ENCODE data around the gene NFXL1. TPM values are rescaled to one million over a fixed set of nuclear protein-coding genes. Genes with fewer than 3 reads are reported as not detected.

The NFXL1 gene
- total and polyA plus RNA-seq, 12 donors: 2.3 to 6.3 (median 4.9) TPM

DNA sequence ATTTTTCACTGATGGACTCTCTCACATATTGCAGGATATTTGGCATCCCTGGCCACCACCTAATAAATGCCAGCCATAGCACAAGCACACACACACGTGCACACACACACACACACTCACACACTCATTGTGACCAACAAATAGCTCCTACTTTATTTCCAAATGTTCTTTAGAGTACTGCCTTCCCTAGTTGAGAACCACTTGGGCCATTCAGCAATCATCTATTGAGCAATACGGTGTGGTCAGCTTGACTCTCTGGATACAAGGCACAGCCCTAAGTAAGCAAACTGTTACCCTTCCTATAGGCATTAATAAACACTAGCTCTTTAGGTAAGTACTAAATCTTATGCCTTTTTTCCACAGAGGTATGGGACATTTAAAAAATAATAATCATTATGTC lies 97.6 kb downstream of the NFXL1 start:
- Histone ChIP-seq H3K9me3 (no peaks in the 10 kb centered on the region), H3K4me1 (peaks cover 0 to 15% (median 0%) of the 10 kb centered on the region in 9 donors), H3K36me3 (no peaks in the 10 kb centered on the region), H3K27ac (no peak overlapping the region), H3K27me3 (peaks cover 0 to 3% (median 0%) of the 10 kb centered on the region in 7 donors), H3K4me3 (no peak overlapping the region)
- DNase-seq: no peak
- intact Hi-C loops (cut with DNase I): no loop called here
- ATAC-seq: no peak
- TF ChIP-seq, protein P1, sequence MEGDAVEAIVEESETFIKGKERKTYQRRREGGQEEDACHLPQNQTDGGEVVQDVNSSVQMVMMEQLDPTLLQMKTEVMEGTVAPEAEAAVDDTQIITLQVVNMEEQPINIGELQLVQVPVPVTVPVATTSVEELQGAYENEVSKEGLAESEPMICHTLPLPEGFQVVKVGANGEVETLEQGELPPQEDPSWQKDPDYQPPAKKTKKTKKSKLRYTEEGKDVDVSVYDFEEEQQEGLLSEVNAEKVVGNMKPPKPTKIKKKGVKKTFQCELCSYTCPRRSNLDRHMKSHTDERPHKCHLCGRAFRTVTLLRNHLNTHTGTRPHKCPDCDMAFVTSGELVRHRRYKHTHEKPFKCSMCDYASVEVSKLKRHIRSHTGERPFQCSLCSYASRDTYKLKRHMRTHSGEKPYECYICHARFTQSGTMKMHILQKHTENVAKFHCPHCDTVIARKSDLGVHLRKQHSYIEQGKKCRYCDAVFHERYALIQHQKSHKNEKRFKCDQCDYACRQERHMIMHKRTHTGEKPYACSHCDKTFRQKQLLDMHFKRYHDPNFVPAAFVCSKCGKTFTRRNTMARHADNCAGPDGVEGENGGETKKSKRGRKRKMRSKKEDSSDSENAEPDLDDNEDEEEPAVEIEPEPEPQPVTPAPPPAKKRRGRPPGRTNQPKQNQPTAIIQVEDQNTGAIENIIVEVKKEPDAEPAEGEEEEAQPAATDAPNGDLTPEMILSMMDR (IDR thresholded peaks at IDR 0.05): no peak
- 71 to 72% methylated on average over 2 of the region's 2 CpGs for WGBS, 2 donors

DNA sequence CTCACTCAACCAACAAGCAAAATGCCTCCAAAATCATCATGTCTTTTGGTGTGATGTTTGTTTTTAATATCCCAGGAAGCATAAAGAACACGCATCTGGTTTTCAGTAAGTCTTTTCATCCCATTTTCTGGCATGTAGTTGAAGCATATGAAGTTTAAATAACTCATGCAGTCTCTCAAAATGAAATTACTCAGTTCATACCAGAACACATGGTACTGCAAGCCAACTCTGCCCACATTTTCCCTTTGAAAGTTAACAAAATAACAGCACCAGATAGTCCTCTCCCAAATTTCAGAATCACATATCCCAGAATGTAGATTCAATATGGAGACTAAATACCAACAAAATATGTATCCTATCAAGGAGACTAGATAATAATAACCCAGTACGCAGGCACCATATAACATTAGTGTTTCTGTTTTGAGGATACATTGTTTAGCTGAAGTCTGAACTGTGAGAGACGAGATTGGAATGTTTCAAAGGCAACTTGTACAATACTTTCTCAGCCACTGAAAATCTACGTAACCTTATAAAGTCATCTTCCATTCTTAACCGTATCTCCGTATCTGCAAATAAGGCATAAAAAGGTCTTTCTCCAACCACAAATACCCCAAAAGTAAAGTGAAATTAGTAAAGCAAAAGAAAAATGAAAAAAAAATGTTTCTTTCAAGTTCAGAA lies 99.6 kb downstream of the NFXL1 start:
- H3K4me1 ChIP-seq: peaks cover 0 to 9% (median 3%) of the 10 kb centered on the region in 9 donors
- H3K4me3 ChIP-seq: no peak overlapping the region
- no peaks in the 10 kb centered on the region for H3K9me3 ChIP-seq
- TF ChIP-seq, protein P1 (IDR thresholded peaks at IDR 0.05): no peak
- no peaks in the 10 kb centered on the region for H3K36me3 ChIP-seq
- 60 to 65% methylated on average over 6 of the region's 6 CpGs for WGBS, 2 donors
- peaks cover 0 to 8% (median 0%) of the 10 kb centered on the region in 7 donors for H3K27me3 ChIP-seq
- DNase-seq (no peak), ATAC-seq (peak in 1 of 8 donors; percentile 56)
- H3K27ac ChIP-seq: peak overlapping the region in 4 of 10 donors; percentile 2 to 13 (median 6)
- intact Hi-C loops (cut with DNase I): no loop called here

DNA sequence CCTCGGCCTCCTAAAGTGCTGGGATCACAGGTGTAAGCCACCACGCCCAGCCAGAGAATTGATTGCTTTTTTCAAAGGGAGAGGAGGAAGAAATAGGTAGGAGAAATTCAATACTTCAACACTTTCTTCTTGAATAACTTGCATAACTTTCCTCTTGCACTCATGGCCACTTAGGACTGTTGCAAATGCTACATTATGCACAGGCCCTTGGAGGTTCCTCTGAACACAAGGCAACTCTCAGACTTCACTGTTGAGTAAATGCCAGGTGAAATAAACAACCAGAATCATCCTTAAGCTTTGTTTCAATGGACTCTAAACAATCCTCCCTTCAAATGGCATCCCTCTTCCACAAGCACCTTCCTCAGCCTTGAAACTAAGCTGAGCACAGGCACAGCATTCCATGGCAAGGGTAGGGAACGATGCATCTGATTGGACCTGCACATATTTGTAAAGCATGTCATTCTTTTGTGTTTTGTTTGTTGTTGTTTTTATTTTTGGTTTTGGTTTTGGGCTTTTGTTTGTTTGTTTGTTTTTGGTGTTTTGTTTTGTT lies 104.7 kb downstream of the NFXL1 start:
- Histone ChIP-seq H3K27me3 (peaks cover 0 to 8% (median 0%) of the 10 kb centered on the region in 7 donors), H3K27ac (no peak overlapping the region), H3K36me3 (no peaks in the 10 kb centered on the region), H3K9me3 (no peaks in the 10 kb centered on the region), H3K4me1 (peaks cover 0 to 7% (median 0%) of the 10 kb centered on the region in 9 donors), H3K4me3 (no peak overlapping the region)
- intact Hi-C loops (cut with DNase I): no loop called here
- ATAC-seq: peak in 1 of 8 donors; percentile 56
- DNase-seq: no peak
- TF ChIP-seq, protein P1 (IDR thresholded peaks at IDR 0.05): no peak
- 82 to 85% methylated on average over 3 of the region's 3 CpGs for WGBS, 2 donors

DNA sequence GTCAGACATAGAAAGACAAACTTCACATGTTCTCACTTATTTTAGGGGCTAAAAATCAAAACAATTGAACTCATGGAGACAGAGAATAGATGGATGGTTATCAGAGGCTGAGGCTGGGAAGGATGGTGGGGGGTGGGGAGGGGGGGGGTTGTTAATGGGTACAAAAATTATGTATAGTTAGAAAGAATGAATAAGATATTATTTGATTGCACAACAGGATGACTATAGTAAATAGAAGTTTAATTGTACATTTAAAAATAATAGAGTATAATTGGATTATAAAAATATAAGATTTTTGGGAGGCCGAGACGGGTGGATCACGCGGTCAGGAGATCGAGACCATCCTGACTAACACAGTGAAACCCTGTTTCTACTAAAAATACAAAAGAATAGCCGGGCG lies 109.8 kb downstream of the NFXL1 start:
- no peak for DNase-seq
- Histone ChIP-seq H3K27ac (no peak overlapping the region), H3K27me3 (no peaks in the 10 kb centered on the region), H3K36me3 (no peaks in the 10 kb centered on the region), H3K9me3 (peaks cover 0 to 4% (median 0%) of the 10 kb centered on the region in 11 donors), H3K4me3 (no peak overlapping the region), H3K4me1 (peaks cover 0 to 4% (median 0%) of the 10 kb centered on the region in 9 donors)
- intact Hi-C loops (cut with DNase I): no loop called here
- TF ChIP-seq, protein P1 (IDR thresholded peaks at IDR 0.05): no peak
- 94 to 97% methylated on average over 7 of the region's 7 CpGs for WGBS, 2 donors
- ATAC-seq: no peak
